Fibroblast of mammary gland (primary cell): ENCODE data around the gene APOF.
A peak's percentile ranks its signal among the peaks of the same experiment; 100 is the strongest.
"Not testable (repeated sequence)": the region's sequence is repeated elsewhere in the genome, so short reads cannot be mapped to it uniquely, and the experiment has no call there.

Source experiments
- DNase-seq: peaks from one replicate; pipeline ENCODE4 v3.0.0-alpha.2; 2010; ENCODE audit warnings: low read depth
- H3K4me3 ChIP-seq: 2 replicates; pipeline ENCODE4 v1.5.1; 2011; ENCODE audit warnings: low read depth, mild to moderate bottlenecking, low read length, moderate library complexity; ENCODE audit not compliant: control insufficient read depth
- CTCF ChIP-seq: conservative IDR thresholded peaks from 2 replicates; pipeline ENCODE4 v1.5.1; 2011; ENCODE audit warnings: low read depth, low read length, inconsistent platforms; ENCODE audit not compliant: control insufficient read depth, insufficient read depth

The APOF gene

GRCh38 chr12:56330936-56331490 lies 31.6 kb downstream of the APOF start:
- DNase-seq, result no peak
- H3K4me3 ChIP-seq, result no peak overlapping the region
- no peak for TF ChIP-seq CTCF

GRCh38 chr12:56326533-56326932 lies 36.1 kb downstream of the APOF start:
- TF ChIP-seq CTCF, result no peak

GRCh38 chr12:56326126-56326525 lies 36.5 kb downstream of the APOF start:
- DNase-seq, result no peak
- H3K4me3 ChIP-seq, result no peak overlapping the region
- TF ChIP-seq CTCF, result no peak

More at GRCh38 chr12:56326533-56326932, 36.1 kb downstream of the APOF start:
- DNase-seq, result no peak
- H3K4me3 ChIP-seq, result no peak overlapping the region

- TF ChIP-seq CTCF, result no peak
- no peak overlapping the region for H3K4me3 ChIP-seq
Measured at GRCh38 chr12:56324206-56324605, 38.5 kb downstream of the APOF start.

GRCh38 chr12:56321610-56322009 lies 41.0 kb downstream of the APOF start:
- not testable (repeated sequence) for H3K4me3 ChIP-seq, DNase-seq

More at GRCh38 chr12:56324206-56324605, 38.5 kb downstream of the APOF start:
- DNase-seq, result no peak

GRCh38 chr12:56321027-56321426 lies 41.6 kb downstream of the APOF start:
- no peak for TF ChIP-seq CTCF
- DNase-seq, result peak; percentile 59
- H3K4me3 ChIP-seq, result no peak overlapping the region

- no peak for DNase-seq
- TF ChIP-seq CTCF, result no peak
- no peak overlapping the region for H3K4me3 ChIP-seq
Measured at GRCh38 chr12:56317675-56318074, 45.0 kb downstream of the APOF start.
